ENCODE results near the gene SPRTN.

The SPRTN gene

DNA sequence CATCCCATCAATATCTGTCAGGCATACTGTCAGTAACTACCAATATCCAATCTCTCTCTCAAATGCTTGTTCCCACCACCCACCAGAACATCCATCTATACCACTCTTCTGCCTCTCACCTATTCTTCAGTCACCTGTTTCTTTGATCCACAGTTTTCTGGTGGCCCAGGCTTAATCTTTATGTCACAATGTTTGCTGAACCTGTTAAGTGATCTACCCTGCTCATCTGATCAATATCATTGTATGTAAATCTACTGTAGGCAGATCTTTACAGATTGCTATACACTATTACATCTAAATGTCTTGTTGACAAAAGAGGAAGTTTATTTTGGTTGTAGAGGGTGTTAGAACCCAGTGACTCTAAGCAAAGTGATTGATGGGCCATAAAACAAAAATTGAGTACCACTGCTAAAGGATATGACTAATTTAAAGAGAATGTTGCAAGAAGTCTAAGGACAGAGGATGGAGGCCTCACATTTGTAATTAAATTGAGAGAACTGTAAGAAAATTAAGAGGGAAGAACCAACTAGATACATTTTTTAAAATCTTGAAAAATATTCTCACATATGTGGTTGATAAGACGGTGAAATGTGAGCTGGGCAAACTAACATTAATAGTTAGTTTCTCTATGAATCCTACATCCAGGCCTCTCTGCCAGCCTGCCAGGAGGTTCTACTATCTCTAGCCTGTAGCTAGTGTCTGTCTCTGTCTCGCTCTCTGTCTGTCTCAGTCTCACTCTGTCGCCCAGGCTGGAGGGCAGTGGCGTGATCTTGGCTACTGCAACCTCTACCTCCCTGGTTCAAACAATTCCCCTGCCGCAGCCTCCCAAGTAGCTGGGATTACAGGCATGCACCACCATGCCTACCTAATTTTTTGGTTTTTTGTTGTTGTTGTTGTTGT, 49.9 kb downstream of the SPRTN start:
- TF ChIP-seq, protein P1, sequence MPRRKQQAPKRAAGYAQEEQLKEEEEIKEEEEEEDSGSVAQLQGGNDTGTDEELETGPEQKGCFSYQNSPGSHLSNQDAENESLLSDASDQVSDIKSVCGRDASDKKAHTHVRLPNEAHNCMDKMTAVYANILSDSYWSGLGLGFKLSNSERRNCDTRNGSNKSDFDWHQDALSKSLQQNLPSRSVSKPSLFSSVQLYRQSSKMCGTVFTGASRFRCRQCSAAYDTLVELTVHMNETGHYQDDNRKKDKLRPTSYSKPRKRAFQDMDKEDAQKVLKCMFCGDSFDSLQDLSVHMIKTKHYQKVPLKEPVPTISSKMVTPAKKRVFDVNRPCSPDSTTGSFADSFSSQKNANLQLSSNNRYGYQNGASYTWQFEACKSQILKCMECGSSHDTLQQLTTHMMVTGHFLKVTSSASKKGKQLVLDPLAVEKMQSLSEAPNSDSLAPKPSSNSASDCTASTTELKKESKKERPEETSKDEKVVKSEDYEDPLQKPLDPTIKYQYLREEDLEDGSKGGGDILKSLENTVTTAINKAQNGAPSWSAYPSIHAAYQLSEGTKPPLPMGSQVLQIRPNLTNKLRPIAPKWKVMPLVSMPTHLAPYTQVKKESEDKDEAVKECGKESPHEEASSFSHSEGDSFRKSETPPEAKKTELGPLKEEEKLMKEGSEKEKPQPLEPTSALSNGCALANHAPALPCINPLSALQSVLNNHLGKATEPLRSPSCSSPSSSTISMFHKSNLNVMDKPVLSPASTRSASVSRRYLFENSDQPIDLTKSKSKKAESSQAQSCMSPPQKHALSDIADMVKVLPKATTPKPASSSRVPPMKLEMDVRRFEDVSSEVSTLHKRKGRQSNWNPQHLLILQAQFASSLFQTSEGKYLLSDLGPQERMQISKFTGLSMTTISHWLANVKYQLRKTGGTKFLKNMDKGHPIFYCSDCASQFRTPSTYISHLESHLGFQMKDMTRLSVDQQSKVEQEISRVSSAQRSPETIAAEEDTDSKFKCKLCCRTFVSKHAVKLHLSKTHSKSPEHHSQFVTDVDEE (CRISPR knock-in tag; IDR thresholded peaks at IDR 0.05), result no peak
- TF ChIP-seq ZFP3 (CRISPR knock-in tag; IDR thresholded peaks at IDR 0.05) (no peak), PPARA (CRISPR knock-in tag; IDR thresholded peaks at IDR 0.05; ENCODE audit: borderline replicate concordance) (no peak), ZFP30 (CRISPR knock-in tag; IDR thresholded peaks at IDR 0.05) (no peak), GLIS3 (CRISPR knock-in tag; IDR thresholded peaks at IDR 0.05) (no peak), TCF4 (CRISPR knock-in tag; IDR thresholded peaks at IDR 0.05; ENCODE audit: borderline replicate concordance) (no peak), RARB (CRISPR knock-in tag; IDR thresholded peaks at IDR 0.05) (no peak), ZC3H10 (CRISPR knock-in tag; IDR thresholded peaks at IDR 0.05) (no peak; the same call in 1 of the 2 replicates), ARNTL (CRISPR knock-in tag; IDR thresholded peaks at IDR 0.05; ENCODE audit: borderline replicate concordance, low read depth) (no peak), ISL1 (CRISPR knock-in tag; IDR thresholded peaks at IDR 0.05) (no peak)
- TF ChIP-seq, protein P2, sequence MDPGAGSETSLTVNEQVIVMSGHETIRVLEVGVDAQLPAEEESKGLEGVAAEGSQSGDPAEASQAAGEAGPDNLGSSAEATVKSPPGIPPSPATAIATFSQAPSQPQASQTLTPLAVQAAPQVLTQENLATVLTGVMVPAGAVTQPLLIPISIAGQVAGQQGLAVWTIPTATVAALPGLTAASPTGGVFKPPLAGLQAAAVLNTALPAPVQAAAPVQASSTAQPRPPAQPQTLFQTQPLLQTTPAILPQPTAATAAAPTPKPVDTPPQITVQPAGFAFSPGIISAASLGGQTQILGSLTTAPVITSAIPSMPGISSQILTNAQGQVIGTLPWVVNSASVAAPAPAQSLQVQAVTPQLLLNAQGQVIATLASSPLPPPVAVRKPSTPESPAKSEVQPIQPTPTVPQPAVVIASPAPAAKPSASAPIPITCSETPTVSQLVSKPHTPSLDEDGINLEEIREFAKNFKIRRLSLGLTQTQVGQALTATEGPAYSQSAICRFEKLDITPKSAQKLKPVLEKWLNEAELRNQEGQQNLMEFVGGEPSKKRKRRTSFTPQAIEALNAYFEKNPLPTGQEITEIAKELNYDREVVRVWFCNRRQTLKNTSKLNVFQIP (CRISPR knock-in tag; IDR thresholded peaks at IDR 0.05; ENCODE audit: borderline replicate concordance, low read depth), result no peak
- peak; percentile 53 for ATAC-seq

DNA sequence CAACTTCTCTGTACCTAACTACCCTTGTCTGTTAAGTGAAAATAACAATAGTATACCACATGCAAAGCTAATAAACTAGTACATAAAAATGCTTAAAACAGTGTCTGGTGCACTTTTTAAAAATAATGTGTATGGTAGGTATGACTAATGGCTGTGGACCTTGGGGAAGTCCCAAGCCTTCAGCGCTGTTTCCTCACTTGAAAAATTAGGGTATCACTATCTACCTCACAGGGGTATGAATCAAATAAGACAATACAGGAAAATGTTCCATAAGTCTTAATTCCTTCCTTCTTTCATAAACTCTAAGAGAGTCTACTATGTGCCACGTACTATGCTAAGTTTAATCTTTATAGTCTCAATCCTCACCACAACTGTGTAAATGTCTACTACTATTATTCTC, 52.0 kb downstream of the SPRTN start:
- TF ChIP-seq TCF4 (CRISPR knock-in tag; IDR thresholded peaks at IDR 0.05; ENCODE audit: borderline replicate concordance), result no peak
- TF ChIP-seq TOX (CRISPR knock-in tag; IDR thresholded peaks at IDR 0.05; ENCODE audit: borderline replicate concordance), result peak; percentile 77
- ATAC-seq, result peak; percentile 66

DNA sequence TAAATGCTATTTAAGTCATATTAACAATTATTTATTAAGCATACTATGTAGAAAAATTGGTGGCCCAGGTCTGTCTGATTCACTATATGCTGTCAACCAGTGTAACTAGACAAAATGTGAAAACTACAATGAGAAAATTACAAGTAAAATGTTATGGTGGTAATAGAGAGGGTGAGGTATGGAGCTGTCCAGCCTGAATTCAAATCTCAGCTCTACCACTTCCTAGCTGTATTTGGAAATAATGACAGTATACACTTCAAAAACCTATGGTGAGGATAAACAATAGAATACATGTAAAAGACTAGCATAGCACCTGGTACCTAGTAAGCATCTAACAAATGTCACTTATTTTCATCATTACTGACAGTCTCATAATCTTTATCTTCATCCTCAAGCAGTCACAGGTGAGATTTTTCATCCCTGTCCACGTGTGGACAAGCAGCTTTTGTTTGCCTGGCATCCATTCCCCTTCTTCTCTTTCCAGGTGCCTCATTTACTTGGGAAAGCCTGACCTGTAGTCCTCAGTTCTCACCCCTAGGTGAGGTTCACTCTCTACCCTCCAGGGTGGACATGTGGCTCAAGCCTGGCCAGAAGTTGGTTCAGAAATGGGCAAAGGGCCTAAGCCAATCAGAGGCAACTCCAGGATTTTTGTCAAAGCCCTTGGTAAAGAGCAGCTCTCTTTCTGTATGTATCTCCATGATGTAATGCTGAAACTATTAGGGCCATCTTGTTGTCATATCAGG, 54.5 kb downstream of the SPRTN start:
- ATAC-seq, result no peak
- TF ChIP-seq, protein P1 (CRISPR knock-in tag; IDR thresholded peaks at IDR 0.05), result no peak
- TF ChIP-seq, protein P2 (CRISPR knock-in tag; IDR thresholded peaks at IDR 0.05; ENCODE audit: borderline replicate concordance, low read depth), result no peak
- TF ChIP-seq OSR1 (CRISPR knock-in tag; IDR thresholded peaks at IDR 0.05) (no peak), TOX (CRISPR knock-in tag; IDR thresholded peaks at IDR 0.05; ENCODE audit: borderline replicate concordance) (no peak), ZC3H10 (CRISPR knock-in tag; IDR thresholded peaks at IDR 0.05) (no peak), RARB (CRISPR knock-in tag; IDR thresholded peaks at IDR 0.05) (no peak), ARNTL (CRISPR knock-in tag; IDR thresholded peaks at IDR 0.05; ENCODE audit: borderline replicate concordance, low read depth) (no peak), ZFP30 (CRISPR knock-in tag; IDR thresholded peaks at IDR 0.05) (no peak), PPARA (CRISPR knock-in tag; IDR thresholded peaks at IDR 0.05; ENCODE audit: borderline replicate concordance) (no peak), ZNF8 (CRISPR knock-in tag; IDR thresholded peaks at IDR 0.05) (no peak), TCF4 (CRISPR knock-in tag; IDR thresholded peaks at IDR 0.05; ENCODE audit: borderline replicate concordance) (no peak), SNAI2 (CRISPR knock-in tag; IDR thresholded peaks at IDR 0.05) (no peak), CSDC2 (CRISPR knock-in tag; IDR thresholded peaks at IDR 0.05) (no peak), ISL1 (CRISPR knock-in tag; IDR thresholded peaks at IDR 0.05) (no peak), ZFP3 (CRISPR knock-in tag; IDR thresholded peaks at IDR 0.05) (no peak), ESRRG (CRISPR knock-in tag; IDR thresholded peaks at IDR 0.05) (no peak), ZNF565 (CRISPR knock-in tag; conservative IDR thresholded peaks at IDR 0.05; ENCODE audit: low read depth) (no peak), ZNF70 (CRISPR knock-in tag; IDR thresholded peaks at IDR 0.05) (no peak)
- TF ChIP-seq, protein P3, sequence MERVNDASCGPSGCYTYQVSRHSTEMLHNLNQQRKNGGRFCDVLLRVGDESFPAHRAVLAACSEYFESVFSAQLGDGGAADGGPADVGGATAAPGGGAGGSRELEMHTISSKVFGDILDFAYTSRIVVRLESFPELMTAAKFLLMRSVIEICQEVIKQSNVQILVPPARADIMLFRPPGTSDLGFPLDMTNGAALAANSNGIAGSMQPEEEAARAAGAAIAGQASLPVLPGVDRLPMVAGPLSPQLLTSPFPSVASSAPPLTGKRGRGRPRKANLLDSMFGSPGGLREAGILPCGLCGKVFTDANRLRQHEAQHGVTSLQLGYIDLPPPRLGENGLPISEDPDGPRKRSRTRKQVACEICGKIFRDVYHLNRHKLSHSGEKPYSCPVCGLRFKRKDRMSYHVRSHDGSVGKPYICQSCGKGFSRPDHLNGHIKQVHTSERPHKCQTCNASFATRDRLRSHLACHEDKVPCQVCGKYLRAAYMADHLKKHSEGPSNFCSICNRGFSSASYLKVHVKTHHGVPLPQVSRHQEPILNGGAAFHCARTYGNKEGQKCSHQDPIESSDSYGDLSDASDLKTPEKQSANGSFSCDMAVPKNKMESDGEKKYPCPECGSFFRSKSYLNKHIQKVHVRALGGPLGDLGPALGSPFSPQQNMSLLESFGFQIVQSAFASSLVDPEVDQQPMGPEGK (CRISPR knock-in tag; IDR thresholded peaks at IDR 0.05; ENCODE audit: borderline replicate concordance), result no peak
- TF ChIP-seq, protein P4, sequence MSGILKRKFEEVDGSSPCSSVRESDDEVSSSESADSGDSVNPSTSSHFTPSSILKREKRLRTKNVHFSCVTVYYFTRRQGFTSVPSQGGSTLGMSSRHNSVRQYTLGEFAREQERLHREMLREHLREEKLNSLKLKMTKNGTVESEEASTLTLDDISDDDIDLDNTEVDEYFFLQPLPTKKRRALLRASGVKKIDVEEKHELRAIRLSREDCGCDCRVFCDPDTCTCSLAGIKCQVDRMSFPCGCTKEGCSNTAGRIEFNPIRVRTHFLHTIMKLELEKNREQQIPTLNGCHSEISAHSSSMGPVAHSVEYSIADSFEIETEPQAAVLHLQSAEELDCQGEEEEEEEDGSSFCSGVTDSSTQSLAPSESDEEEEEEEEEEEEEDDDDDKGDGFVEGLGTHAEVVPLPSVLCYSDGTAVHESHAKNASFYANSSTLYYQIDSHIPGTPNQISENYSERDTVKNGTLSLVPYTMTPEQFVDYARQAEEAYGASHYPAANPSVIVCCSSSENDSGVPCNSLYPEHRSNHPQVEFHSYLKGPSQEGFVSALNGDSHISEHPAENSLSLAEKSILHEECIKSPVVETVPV (CRISPR knock-in tag; IDR thresholded peaks at IDR 0.05), result no peak
